H1 (cell line): Measurements from ENCODE around the gene VASH1. TPM values are rescaled to one million over a fixed set of nuclear protein-coding genes. Genes with fewer than 3 reads are reported as not detected.

Source experiments
- CTCF ChIA-PET: fragments of 300-600 bp; sonication (Branson Sonifier 250); formaldehyde crosslinking; loops from one replicate; lab custom pipeline; 2021; ENCODE audit not compliant: partially characterized antibody; lab: Charles Lee
- POLR2A ChIA-PET: fragments of 300-600 bp; sonication (Branson Sonifier 250); formaldehyde crosslinking; loops from one replicate; lab custom pipeline; 2021; ENCODE audit warnings: inconsistent platforms; ENCODE audit not compliant: partially characterized antibody; lab: Charles Lee
- DNase-seq, 2 experiments: peaks; one replicate each; pipeline versions ENCODE4 v3.0.0 to v3.0.0-alpha.2; 2010 to 2022; ENCODE audit warnings: low spot score in 2 of 2, low read depth in 1 of 2, mixed read lengths in 1 of 2
- FAIRE-seq: peaks from 2 replicates; lab custom pipeline; 2011; peaks lifted over from hg19 to GRCh38; lab: Jason Lieb, UNC
- H2AFZ ChIP-seq: 2 replicates; pipeline ENCODE4 v1.8.1; 2012; ENCODE audit warnings: low read length, inconsistent platforms
- H2AK5ac ChIP-seq: 2 replicates; pipeline ENCODE4 v1.6.1; 2013; ENCODE audit warnings: low read depth, low read length
- H2BK120ac ChIP-seq: replicated peaks from 2 replicates; pipeline ENCODE3; 2013; ENCODE audit warnings: low read depth, low read length, inconsistent platforms
- H2BK12ac ChIP-seq: 2 replicates; pipeline ENCODE4 v1.6.1; 2013; ENCODE audit warnings: low read depth, low read length
- H2BK15ac ChIP-seq: 2 replicates; pipeline ENCODE4 v1.6.1; 2013; ENCODE audit warnings: low read length
- H2BK20ac ChIP-seq: 2 replicates; pipeline ENCODE4 v1.6.1; 2013; ENCODE audit warnings: low read length
- H2BK5ac ChIP-seq: 2 replicates; pipeline ENCODE4 v1.6.1; 2013; ENCODE audit warnings: low read depth, low read length
- H3K14ac ChIP-seq: 2 replicates; pipeline ENCODE4 v1.6.1; 2013; ENCODE audit warnings: inconsistent platforms; ENCODE audit not compliant: insufficient read length
- H3K18ac ChIP-seq: 2 replicates; pipeline ENCODE4 v1.6.1; 2013; ENCODE audit warnings: low read length; ENCODE audit errors: extremely low read depth
- H3K23ac ChIP-seq: 2 replicates; pipeline ENCODE4 v1.6.1; 2013; ENCODE audit warnings: inconsistent platforms; ENCODE audit not compliant: insufficient read length
- H3K23me2 ChIP-seq: 2 replicates; pipeline ENCODE4 v1.6.1; 2013; ENCODE audit warnings: low read depth, low read length
- H3K27ac ChIP-seq: 2 replicates; pipeline ENCODE4 v1.6.1; 2011; ENCODE audit warnings: low read depth, low read length, inconsistent platforms
- H3K27me3 ChIP-seq, 4 experiments: replicated peaks in 1 of 4; 1 replicate in 1 of 4; 2 replicates in 3 of 4; pipeline versions ENCODE4 v1.6.1 to v1.8.1; 2011 to 2013; ENCODE audit warnings: low read length in 3 of 4, mild to moderate bottlenecking in 3 of 4, inconsistent platforms in 2 of 4, mixed read lengths in 2 of 4, moderate library complexity in 1 of 4; ENCODE audit not compliant: control insufficient read depth in 3 of 4, insufficient read depth in 3 of 4; ENCODE audit errors: extremely low read depth in 1 of 4
- H3K36me3 ChIP-seq, 4 experiments: 2 replicates each; pipeline versions ENCODE4 v1.6.1 to v1.8.1; 2011 to 2013; ENCODE audit warnings: mild to moderate bottlenecking in 4 of 4, low read length in 3 of 4, moderate library complexity in 2 of 4, control low read depth in 1 of 4, inconsistent platforms in 1 of 4; ENCODE audit not compliant: insufficient read depth in 4 of 4, control insufficient read depth in 2 of 4
- H3K4ac ChIP-seq: replicated peaks from 2 replicates; pipeline ENCODE3; 2013; ENCODE audit warnings: low read length, low read depth, mixed read lengths, inconsistent platforms; ENCODE audit not compliant: insufficient read length
- H3K4me1 ChIP-seq, 4 experiments: replicated peaks in 1 of 4; 1 replicate in 1 of 4; 2 replicates in 3 of 4; pipeline versions ENCODE4 v1.6.1 to v1.8.1; 2011 to 2013; ENCODE audit warnings: low read length in 3 of 4, inconsistent platforms in 2 of 4, mixed read lengths in 1 of 4; ENCODE audit not compliant: insufficient read depth in 4 of 4, control insufficient read depth in 3 of 4
- H3K4me2 ChIP-seq, 2 experiments: 2 replicates each; pipeline versions ENCODE4 v1.6.1 to v1.8.1; 2011 to 2013; ENCODE audit warnings: low read depth in 2 of 2, low read length in 2 of 2, control low read depth in 1 of 2, inconsistent platforms in 1 of 2, mild to moderate bottlenecking in 1 of 2; ENCODE audit not compliant: insufficient read depth in 1 of 2
- H3K4me3 ChIP-seq, 4 experiments: fragments of 200-600, 300-600 bp in 1 of 4; sonication (generic), shearing (Covaris generic), sonication (Bioruptor Twin) in 1 of 4; 2 replicates each; pipeline versions ENCODE4 v1.5.1 to v1.8.1; 2011 to 2016; ENCODE audit warnings: low read length in 4 of 4, low read depth in 3 of 4, control low read depth in 2 of 4, inconsistent platforms in 2 of 4, mild to moderate bottlenecking in 2 of 4, mixed read lengths in 1 of 4, moderate library complexity in 1 of 4; ENCODE audit not compliant: insufficient read depth in 2 of 4; ENCODE audit errors: extremely low read depth in 1 of 4
- H3K56ac ChIP-seq: replicated peaks from 2 replicates; pipeline ENCODE3; 2013; ENCODE audit warnings: low read depth, mild to moderate bottlenecking, mixed read lengths, low read length, inconsistent platforms; ENCODE audit not compliant: insufficient read length
- H3K79me1 ChIP-seq: 2 replicates; pipeline ENCODE4 v1.6.1; 2013; ENCODE audit warnings: low read depth, low read length, control low read depth
- H3K79me2 ChIP-seq, 2 experiments: 2 replicates each; pipeline versions ENCODE4 v1.6.1 to v1.8.1; 2012 to 2013; ENCODE audit warnings: low read length in 2 of 2, mild to moderate bottlenecking in 2 of 2, inconsistent platforms in 1 of 2; ENCODE audit not compliant: insufficient read depth in 2 of 2, control insufficient read depth in 1 of 2
- H3K9ac ChIP-seq, 4 experiments: replicated peaks in 1 of 4; 1 replicate in 1 of 4; 2 replicates in 3 of 4; pipeline versions ENCODE4 v1.6.1 to v1.8.1; 2011 to 2013; ENCODE audit warnings: low read depth in 3 of 4, low read length in 3 of 4, control low read depth in 2 of 4, mild to moderate bottlenecking in 2 of 4, moderate library complexity in 2 of 4, inconsistent platforms in 1 of 4; ENCODE audit errors: extremely low read depth in 1 of 4
- H3K9me3 ChIP-seq, 2 experiments: 2 replicates each; pipeline versions ENCODE4 v1.6.1 to v1.8.1; 2012 to 2013; ENCODE audit warnings: mild to moderate bottlenecking in 2 of 2, moderate library complexity in 2 of 2, control low read depth in 1 of 2, inconsistent platforms in 1 of 2, low read depth in 1 of 2, low read length in 1 of 2, mixed read lengths in 1 of 2; ENCODE audit not compliant: insufficient read depth in 2 of 2
- H4K20me1 ChIP-seq, 2 experiments: replicated peaks in 1 of 2; 2 replicates each; pipeline versions ENCODE3 to v1.8.1; 2011 to 2013; ENCODE audit warnings: inconsistent platforms in 2 of 2, low read length in 2 of 2, mild to moderate bottlenecking in 1 of 2; ENCODE audit not compliant: insufficient read depth in 2 of 2, control insufficient read depth in 1 of 2
- H4K5ac ChIP-seq: 2 replicates; pipeline ENCODE4 v1.6.1; 2013; ENCODE audit warnings: low read length, low read depth, mixed read lengths, inconsistent platforms; ENCODE audit not compliant: insufficient read length
- H4K8ac ChIP-seq: 2 replicates; pipeline ENCODE4 v1.8.0; 2013; ENCODE audit warnings: mild to moderate bottlenecking, moderate library complexity, low read length, inconsistent platforms; ENCODE audit not compliant: insufficient read depth; ENCODE audit errors: extremely low read depth
- H4K91ac ChIP-seq: replicated peaks from 2 replicates; pipeline ENCODE3; 2013; ENCODE audit warnings: low read length, mixed read lengths, inconsistent platforms; ENCODE audit not compliant: insufficient read length
- BCL11A ChIP-seq, 2 experiments: IDR thresholded peaks; one replicate each; pipeline ENCODE4 v1.6.1; 2011; ENCODE audit warnings: low read depth in 2 of 2, low read length in 2 of 2, mild to moderate bottlenecking in 2 of 2
- CHD1 ChIP-seq: IDR thresholded peaks from 2 replicates; pipeline ENCODE4 v1.6.1; 2012; ENCODE audit warnings: low read depth, low read length, improper control_type of control experiment
- KDM5A ChIP-seq: fragments of 200-600 bp; IDR thresholded peaks from 2 replicates; pipeline ENCODE4 v1.7.1; 2012; ENCODE audit warnings: mild to moderate bottlenecking, low read length, inconsistent platforms, mixed read lengths
- RXRA ChIP-seq: IDR thresholded peaks from 2 replicates; pipeline ENCODE4 v1.6.1; 2011; ENCODE audit warnings: low read depth, mild to moderate bottlenecking, low read length, moderate library complexity; ENCODE audit not compliant: insufficient read depth
- SUZ12 ChIP-seq: fragments of 200-600 bp; sonication (generic); IDR thresholded peaks from 2 replicates; pipeline ENCODE4 v1.6.1; 2012; ENCODE audit warnings: mild to moderate bottlenecking, inconsistent platforms, low read length, moderate library complexity, mixed read lengths
- WGBS, 2 experiments: shearing (Covaris generic) in 1 of 2; methylation state at CpG; one replicate each; pipeline versions ENCODE4 v1.1.6 to v1.1.7; 2013 to 2015; ENCODE audit warnings: low lambda C conversion rate in 2 of 2, mixed read lengths in 2 of 2, inconsistent platforms in 1 of 2, low coverage in 1 of 2, missing lambda C conversion rate in 1 of 2; ENCODE audit not compliant: insufficient replicate concordance in 2 of 2, insufficient coverage in 1 of 2, insufficient read length in 1 of 2; ENCODE audit errors: extremely low coverage in 1 of 2, missing lambda C conversion rate in 1 of 2; 5-methylcytosine and 5-hydroxymethylcytosine counted together
- polyA plus RNA-seq, 7 experiments: library from polyadenylated mRNA; depleted of rRNA in 3 of 7; stranded (reverse) in 5 of 7; unstranded in 2 of 7; fragments of >200 nt in 5 of 7; fragments of 200-250 nt in 2 of 7; gene quantifications; 1 replicate in 5 of 7; 2 replicates in 1 of 7; 4 replicates in 1 of 7; pipeline versions ENCODE4 v1.2.1 to v1.2.3, GENCODE V29; 2011 to 2013; ENCODE audit warnings: missing spikeins in 2 of 7, mixed read lengths in 2 of 7
- total RNA-seq: library from RNA; stranded (reverse); fragmentation: NEBNext Ultra II Directional; extraction: Animal tissue kit (Norgen Biotek cat#: 25700); gene quantifications from 2 replicates; pipeline ENCODE4 v1.2.1, GENCODE V29; 2021

Gene VASH1
- total and polyA plus RNA-seq, 2 of the 8 experiments (the other 6 are each of a cell fraction or from before 2014, with no cell fraction given) = 3.1 to 6.4 TPM

GRCh38 chr14:76770521-76771436 is 9.5 kb downstream of the VASH1 start:
- Histone ChIP-seq H4K20me1 (no peaks in the 10 kb centered on the region), H3K4me3 (no peak overlapping the region), H3K27ac (no peak overlapping the region), H3K36me3 (no peaks in the 10 kb centered on the region), H3K79me1 (no peaks in the 10 kb centered on the region), H3K14ac (no peak overlapping the region), H4K5ac (no peak overlapping the region), H3K23me2 (no peaks in the 10 kb centered on the region; the same call in 1 of the 2 replicates), H2BK120ac (no peak overlapping the region), H3K79me2 (no peaks in the 10 kb centered on the region), H2AK5ac (0 out of 2 replicates have a peak overlapping the region, but pooled peaks have one; percentile 39), H4K8ac (no peak overlapping the region), H3K23ac (no peak overlapping the region), H3K9me3 (no peaks in the 10 kb centered on the region; a peak in 1 of 4 replicates), H4K91ac (no peak overlapping the region), H3K9ac (no peak overlapping the region), H2BK12ac (no peak overlapping the region), H3K4ac (no peak overlapping the region), H3K4me2 (no peak overlapping the region), H3K27me3 (peaks cover 0 to 5% (median 2%) of the 10 kb centered on the region in 4 experiments; a peak in 4 of 7 replicates), H2AFZ (no peak overlapping the region), H3K18ac (no peak overlapping the region), H3K4me1 (peaks cover 0 to 23% (median 19%) of the 10 kb centered on the region in 4 experiments; a peak in 5 of 7 replicates), H3K56ac (no peak overlapping the region), H2BK20ac (0 out of 2 replicates have a peak overlapping the region, but pooled peaks have one; percentile 48), H2BK5ac (no peak overlapping the region), H2BK15ac (no peak overlapping the region)
- ChIA-PET CTCF (interaction anchor here (0.6 to 9.2 kb wide), 14 partner anchors 8 to 298 kb away, joined by 3 to 128 read pairs (median 6); no protein-coding TSS in a partner anchor), POLR2A (interaction anchor here (1.4 to 3.3 kb wide), 3 partner anchors 9 to 58 kb away, joined by 4 to 20 read pairs (median 5); no protein-coding TSS in a partner anchor)
- FAIRE-seq (no peak), DNase-seq (peak in 1 of 2 experiments; percentile 37)
- TF ChIP-seq RXRA = no peak
- TF ChIP-seq BCL11A (IDR thresholded peaks at IDR 0.05; ENCODE audit: low read depth in 2 of 2, low read length in 2 of 2) = no peak
- no peak for TF ChIP-seq SUZ12
- no peak for TF ChIP-seq KDM5A
- no peak for TF ChIP-seq CHD1
- 85% methylated on average over 10 of the region's 10 CpGs; no CpG with 5 or more reads in 1 of the 2 experiments for WGBS, 2 experiments
